Activated gamma-delta T cell treated with anti-CD3 and anti-CD28 coated beads, Interleukin-2, amount 50 U/mL, for 16 hours (primary cell): Measurements from ENCODE around the gene PLEKHA7.

Experiments
- DNase-seq: peaks from one replicate; pipeline ENCODE4 v3.0.0-alpha.2; 2020; ENCODE audit warnings: low read depth

Gene PLEKHA7

GRCh38 chr11:16738193-16738946, 275.8 kb downstream of the PLEKHA7 start, which contains the start of gene C11orf58:
Gene C11orf58 (plus strand): TSS chr11:16738647. CDS start chr11:16738779, 132 bp downstream.
- DNase-seq: peak; percentile 93

DNA sequence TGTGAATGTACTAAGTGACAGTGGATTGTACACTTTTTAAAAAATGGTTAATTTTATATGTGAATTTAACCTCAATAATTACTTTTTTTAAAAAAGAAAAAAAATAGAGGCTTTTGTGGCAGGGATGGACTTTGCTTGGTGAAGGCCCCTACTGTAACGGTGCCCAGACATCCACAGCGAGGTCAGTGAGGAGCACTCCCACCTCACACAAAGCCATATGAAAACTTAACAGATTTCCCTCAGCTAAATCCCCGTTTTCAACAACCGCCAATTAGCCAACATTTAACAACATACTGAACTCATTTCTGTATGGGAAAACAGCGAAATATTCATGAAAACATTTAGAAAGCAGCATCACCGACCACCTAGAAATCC, 276.4 kb downstream of the PLEKHA7 start:
- DNase-seq: no peak
